IMR-90 (cell line): ENCODE data around the gene PTPRG. TPM values are rescaled to one million over a fixed set of nuclear protein-coding genes. Genes with fewer than 3 reads are reported as not detected.

Experiments
- ATAC-seq: fragments of 200-7000 bp; cut with Tn5 transposase; 2 replicates; pipeline ENCODE4 v1.9.1; 2020; ENCODE audit warnings: low read depth, mild to moderate bottlenecking, moderate library complexity
- BruUV-seq: library from RNA; stranded (reverse); fragments of 400-500 nt; replicated peaks from 2 replicates; lab custom pipeline; 2021; lab: Mats Ljungman, UMichigan
- CTCF ChIA-PET: fragments of 300-600 bp; formaldehyde crosslinking; extraction: SDS; loops from one replicate; lab custom pipeline; 2021; ENCODE audit warnings: antibody characterized with exemption; lab: Yijun Ruan, JAX
- POLR2A ChIA-PET: fragments of 300-600 bp; sonication (Branson Sonifier 250); formaldehyde crosslinking; loops from one replicate; lab custom pipeline; 2022; ENCODE audit warnings: antibody characterized with exemption; ENCODE audit not compliant: unreplicated experiment; lab: Charles Lee
- DNase-seq: peaks from one replicate; pipeline ENCODE4 v3.0.0; 2013
- H2AFZ ChIP-seq: replicated peaks from 2 replicates; pipeline ENCODE3; 2013; ENCODE audit warnings: low read length, mild to moderate bottlenecking; ENCODE audit not compliant: poor library complexity
- H2AK5ac ChIP-seq: 2 replicates; pipeline ENCODE4 v1.6.1; 2013; ENCODE audit warnings: low read depth, low read length, inconsistent platforms
- H2AK9ac ChIP-seq: replicated peaks from 2 replicates; pipeline ENCODE3; 2013; ENCODE audit warnings: mild to moderate bottlenecking, low read depth, low read length, moderate library complexity; ENCODE audit not compliant: poor library complexity
- H2BK120ac ChIP-seq: 2 replicates; pipeline ENCODE4 v1.6.1; 2013; ENCODE audit warnings: low read depth, low read length, inconsistent platforms
- H2BK15ac ChIP-seq: 3 replicates; pipeline ENCODE4 v1.6.1; 2013; ENCODE audit warnings: low read depth, low read length, inconsistent platforms
- H2BK20ac ChIP-seq: 2 replicates; pipeline ENCODE4 v1.6.1; 2013; ENCODE audit warnings: low read depth, mild to moderate bottlenecking, inconsistent platforms, low read length, moderate library complexity
- H2BK5ac ChIP-seq: 2 replicates; pipeline ENCODE4 v1.6.1; 2013; ENCODE audit warnings: mild to moderate bottlenecking, low read depth, low read length, inconsistent platforms; ENCODE audit not compliant: poor library complexity, severe bottlenecking
- H3K14ac ChIP-seq: replicated peaks from 2 replicates; pipeline ENCODE4 v1.6.1; 2013; ENCODE audit warnings: low read depth, low read length, inconsistent platforms
- H3K18ac ChIP-seq: 2 replicates; pipeline ENCODE4 v1.6.1; 2013; ENCODE audit warnings: low read depth, low read length, control low read depth
- H3K23ac ChIP-seq: 2 replicates; pipeline ENCODE4 v1.6.1; 2013; ENCODE audit warnings: low read depth, low read length, inconsistent platforms
- H3K27ac ChIP-seq: 2 replicates; pipeline ENCODE4 v1.5.1; 2013; ENCODE audit warnings: mild to moderate bottlenecking, control low read depth, low read length; ENCODE audit not compliant: insufficient read depth
- H3K27me3 ChIP-seq: 2 replicates; pipeline ENCODE4 v1.6.1; 2013; ENCODE audit warnings: low read length; ENCODE audit not compliant: control insufficient read depth, insufficient read depth
- H3K36me3 ChIP-seq: 2 replicates; pipeline ENCODE4 v1.6.1; 2013; ENCODE audit warnings: low read length, mixed read lengths; ENCODE audit not compliant: control insufficient read depth, insufficient read depth
- H3K4ac ChIP-seq: 2 replicates; pipeline ENCODE4 v1.6.1; 2013; ENCODE audit warnings: low read depth, low read length, inconsistent platforms
- H3K4me1 ChIP-seq: 2 replicates; pipeline ENCODE4 v1.6.1; 2013; ENCODE audit warnings: low read length, mixed read lengths; ENCODE audit not compliant: control insufficient read depth, insufficient read depth
- H3K4me2 ChIP-seq: 2 replicates; pipeline ENCODE4 v1.6.1; 2013; ENCODE audit warnings: low read depth, mild to moderate bottlenecking, control low read depth, low read length, moderate library complexity
- H3K4me3 ChIP-seq: 2 replicates; pipeline ENCODE4 v1.5.1; 2013; ENCODE audit warnings: low read depth, mild to moderate bottlenecking, control low read depth, low read length, moderate library complexity; ENCODE audit not compliant: insufficient read depth
- H3K56ac ChIP-seq: 2 replicates; pipeline ENCODE4 v1.6.1; 2013; ENCODE audit warnings: low read length, inconsistent platforms; ENCODE audit not compliant: insufficient read depth; ENCODE audit errors: extremely low read depth
- H3K79me1 ChIP-seq, 2 experiments: 2 replicates each; pipeline ENCODE4 v1.6.1; 2013; ENCODE audit warnings: low read length in 2 of 2, inconsistent platforms in 1 of 2, low read depth in 1 of 2
- H3K9ac ChIP-seq: 2 replicates; pipeline ENCODE4 v1.6.1; 2013; ENCODE audit warnings: low read depth, low read length, control low read depth
- H3K9me1 ChIP-seq: 2 replicates; pipeline ENCODE4 v1.6.1; 2013; ENCODE audit warnings: low read length, inconsistent platforms; ENCODE audit not compliant: insufficient read depth
- H3K9me3 ChIP-seq: 2 replicates; pipeline ENCODE4 v1.6.1; 2013; ENCODE audit warnings: low read length; ENCODE audit not compliant: control insufficient read depth, insufficient read depth
- H4K20me1 ChIP-seq: 2 replicates; pipeline ENCODE4 v1.6.1; 2013; ENCODE audit warnings: low read length, inconsistent platforms; ENCODE audit not compliant: insufficient read depth
- H4K5ac ChIP-seq: 2 replicates; pipeline ENCODE4 v1.6.1; 2013; ENCODE audit warnings: mild to moderate bottlenecking, low read depth, low read length, control low read depth
- H4K8ac ChIP-seq, 2 experiments: 2 replicates each; pipeline ENCODE4 v1.6.1; 2013; ENCODE audit warnings: low read depth in 2 of 2, low read length in 2 of 2, control low read depth in 1 of 2, inconsistent platforms in 1 of 2
- H4K91ac ChIP-seq: 2 replicates; pipeline ENCODE4 v1.6.1; 2013; ENCODE audit warnings: low read depth, low read length, inconsistent platforms; ENCODE audit not compliant: insufficient read depth
- CHD1 ChIP-seq: IDR thresholded peaks from 2 replicates; pipeline ENCODE4 v1.6.1; 2012; ENCODE audit warnings: low read depth, low read length, improper control_type of control experiment
- CTCF ChIP-seq: conservative IDR thresholded peaks from 2 replicates; pipeline ENCODE4 v1.5.1; 2012; ENCODE audit warnings: mild to moderate bottlenecking, low read depth, low read length, improper control_type of control experiment
- ELK1 ChIP-seq: fragments of 150-350 bp; IDR thresholded peaks from 2 replicates; pipeline ENCODE4 v1.6.1; 2016; ENCODE audit warnings: low read depth, mild to moderate bottlenecking, low read length, moderate library complexity, borderline replicate concordance
- FOS ChIP-seq: fragments of 150-350 bp; IDR thresholded peaks from 2 replicates; pipeline ENCODE4 v1.6.1; 2016; ENCODE audit warnings: low read depth, low read length
- MAFK ChIP-seq: IDR thresholded peaks from 2 replicates; pipeline ENCODE4 v1.6.1; 2012; ENCODE audit warnings: low read depth, low read length, improper control_type of control experiment
- MAZ ChIP-seq: IDR thresholded peaks from 2 replicates; pipeline ENCODE4 v1.6.1; 2012; ENCODE audit warnings: low read depth, mild to moderate bottlenecking, low read length, improper control_type of control experiment, moderate library complexity, borderline replicate concordance
- RFX5 ChIP-seq: IDR thresholded peaks from 2 replicates; pipeline ENCODE4 v1.8.0; 2012; ENCODE audit warnings: low read depth, mild to moderate bottlenecking, low read length, moderate library complexity
- USF2 ChIP-seq: fragments of 150-350 bp; IDR thresholded peaks from 2 replicates; pipeline ENCODE4 v1.6.1; 2017; ENCODE audit warnings: mild to moderate bottlenecking, antibody characterized with exemption, low read length, low read depth
- WGBS, 2 experiments: methylation state at CpG; one replicate each; pipeline versions ENCODE4 v1.1.5 to v1.1.7; 2013; ENCODE audit warnings: missing lambda C conversion rate in 2 of 2; ENCODE audit not compliant: insufficient read length in 1 of 2; ENCODE audit errors: extremely low coverage in 2 of 2; 5-methylcytosine and 5-hydroxymethylcytosine counted together
- dilution Hi-C: fragments of 300-500 bp; cut with HindIII; formaldehyde crosslinking; loops from one replicate; pipeline ENCODE4 v1.14.3; 2018; ENCODE audit warnings: low sequenced_read_pairs; ENCODE audit not compliant: unreplicated experiment
- in situ Hi-C: fragments of 300-500 bp; cut with MboI; formaldehyde crosslinking; loops from 3 replicates; pipeline ENCODE4 v1.14.3; 2019; ENCODE audit warnings: low sequenced_read_pairs, inconsistent platforms, mixed read lengths
- intact Hi-C: fragments of 100-400 bp; cut with micrococcal nuclease; formaldehyde crosslinking; loops from 2 replicates; pipeline ENCODE4 v1.10.0; 2022
- polyA plus RNA-seq, 3 experiments: library from polyadenylated mRNA; depleted of rRNA; stranded (reverse); fragments of >200 nt; gene quantifications; 2 replicates each; pipeline ENCODE4 v1.2.3, GENCODE V29; 2012; ENCODE audit warnings: low replicate concordance in 1 of 3
- total RNA-seq: library from RNA; depleted of rRNA; stranded (reverse); fragments of >200 nt; gene quantifications from 2 replicates; pipeline ENCODE4 v1.2.3, GENCODE V29; 2012

The PTPRG gene
- total and polyA plus RNA-seq, 2 of the 4 experiments (the other 2 are of a cell fraction): 7.7 to 31.0 TPM

- no peak for DNase-seq
- dilution Hi-C loops: no loop called here
- no peaks in the 10 kb centered on the region for H3K9me1 ChIP-seq
- H3K4me3 ChIP-seq: no peak overlapping the region
- H3K36me3 ChIP-seq: no peaks in the 10 kb centered on the region
- no TSS peak for BruUV-seq
- no peak overlapping the region for H2AK5ac ChIP-seq
- POLR2A ChIA-PET: no interaction called here
- H3K9ac ChIP-seq: no peak overlapping the region
- no peak overlapping the region for H3K27ac ChIP-seq
- intact Hi-C loops: no loop called here
- WGBS, 2 experiments: no CpG with 5 or more reads among the region's 4 CpGs
- H4K5ac ChIP-seq: no peak overlapping the region
- H2AK9ac ChIP-seq: no peak overlapping the region
- no peak overlapping the region for H2AFZ ChIP-seq
- no peak overlapping the region for H3K23ac ChIP-seq
- TF ChIP-seq MAZ (no peak), USF2 (no peak), ELK1 (no peak), MAFK (no peak), RFX5 (no peak), CTCF (no peak), FOS (no peak), CHD1 (no peak)
- H3K4me1 ChIP-seq: no peaks in the 10 kb centered on the region
- H3K18ac ChIP-seq: no peak overlapping the region
- no peak overlapping the region for H2BK20ac ChIP-seq
- no peak overlapping the region for H3K14ac ChIP-seq
- no peak overlapping the region for H2BK15ac ChIP-seq
- H4K91ac ChIP-seq: no peak overlapping the region
- H2BK120ac ChIP-seq: no peak overlapping the region
- no peak overlapping the region for H3K4me2 ChIP-seq
- H3K4ac ChIP-seq: no peak overlapping the region
- no peak overlapping the region for H3K56ac ChIP-seq
- H4K20me1 ChIP-seq: peaks cover 6% of the 10 kb centered on the region; the same call in 1 of the 2 replicates
- peaks cover 11% of the 10 kb centered on the region in 2 experiments; a peak in 2 of 4 replicates for H3K79me1 ChIP-seq
- H3K9me3 ChIP-seq: no peaks in the 10 kb centered on the region
- no peak overlapping the region for H2BK5ac ChIP-seq
- ATAC-seq: no peak
- no peak overlapping the region for H4K8ac ChIP-seq
- in situ Hi-C loops: no loop called here
- H3K27me3 ChIP-seq: no peaks in the 10 kb centered on the region
- CTCF ChIA-PET: no interaction called here
Measured at GRCh38 chr3:62041681-62042080, 480.3 kb downstream of the PTPRG start.
